IPS DF 6.9 (cell line): ENCODE results near the gene PRND.

Experiments used
- DNase-seq: peaks from one replicate; pipeline ENCODE4 v3.0.0-alpha.2; 2013; ENCODE audit warnings: low read depth, low spot score
- H3K27ac ChIP-seq: one replicate; pipeline ENCODE4 v1.5.1; 2013; ENCODE audit warnings: low read length, control low read depth
- H3K27me3 ChIP-seq: 2 replicates; pipeline ENCODE4 v1.6.1; 2013; ENCODE audit warnings: mild to moderate bottlenecking, low read length; ENCODE audit not compliant: control insufficient read depth, insufficient read depth
- H3K36me3 ChIP-seq: 2 replicates; pipeline ENCODE4 v1.6.1; 2013; ENCODE audit warnings: low read length; ENCODE audit not compliant: control insufficient read depth, insufficient read depth
- H3K4me1 ChIP-seq: 2 replicates; pipeline ENCODE4 v1.6.1; 2013; ENCODE audit warnings: low read length; ENCODE audit not compliant: control insufficient read depth, insufficient read depth
- H3K4me3 ChIP-seq: 2 replicates; pipeline ENCODE4 v1.5.1; 2013; ENCODE audit warnings: mild to moderate bottlenecking, low read length
- H3K9me3 ChIP-seq: 2 replicates; pipeline ENCODE4 v1.6.1; 2013; ENCODE audit warnings: low read length, inconsistent platforms; ENCODE audit not compliant: control insufficient read depth, insufficient read depth
- WGBS: extraction: QIAGEN DNeasy Blood & Tissue Kit; methylation state at CpG from one replicate; pipeline ENCODE4 v1.1.7; 2013; ENCODE audit warnings: mixed read lengths, missing lambda C conversion rate; ENCODE audit not compliant: insufficient read length, insufficient coverage; 5-methylcytosine and 5-hydroxymethylcytosine counted together

PRND gene

GRCh38 chr20:4721719-4722118, at the start of gene PRND:
Gene PRND (plus strand): TSS chr20:4721909. CDS start chr20:4724552, 2,643 bp downstream.
- Histone ChIP-seq H3K4me3 (no peak within 1 kb of the TSS), H3K27me3 (no peaks in the 10 kb centered on the region), H3K9me3 (no peaks in the 10 kb centered on the region), H3K4me1 (peaks cover 3% of the 10 kb centered on the region; the same call in 1 of the 2 replicates), H3K27ac (no peak within 1 kb of the TSS), H3K36me3 (no peaks in the 10 kb centered on the region)
- no peak for DNase-seq
- WGBS, result no CpG with 5 or more reads among the region's 8 CpGs

- H3K4me1 ChIP-seq, result peaks cover 2% of the 10 kb centered on the region; the same call in 1 of the 2 replicates
- no CpG with 5 or more reads among the region's 5 CpGs for WGBS
- H3K27me3 ChIP-seq, result no peaks in the 10 kb centered on the region
- no peak overlapping the region for H3K4me3 ChIP-seq
- H3K36me3 ChIP-seq, result no peaks in the 10 kb centered on the region
- no peak for DNase-seq
- no peaks in the 10 kb centered on the region for H3K9me3 ChIP-seq
- H3K27ac ChIP-seq, result no peak overlapping the region
Measured at GRCh38 chr20:4672948-4673347, 48.8 kb upstream of the PRND start.

GRCh38 chr20:4673371-4674001, 48.2 kb upstream of the PRND start:
- Histone ChIP-seq H3K27me3 (no peaks in the 10 kb centered on the region), H3K9me3 (no peaks in the 10 kb centered on the region), H3K4me1 (peaks cover 2% of the 10 kb centered on the region; the same call in 1 of the 2 replicates), H3K27ac (no peak overlapping the region), H3K36me3 (no peaks in the 10 kb centered on the region), H3K4me3 (no peak overlapping the region)
- DNase-seq, result no peak
- WGBS, result no CpG with 5 or more reads among the region's 5 CpGs

- Histone ChIP-seq H3K9me3 (no peaks in the 10 kb centered on the region), H3K4me3 (no peak overlapping the region)
- DNase-seq, result no peak
Measured at GRCh38 chr20:4674672-4675071, 47.0 kb upstream of the PRND start.

GRCh38 chr20:4677846-4678245, 43.9 kb upstream of the PRND start:
- H3K4me3 ChIP-seq, result no peak overlapping the region
- no peaks in the 10 kb centered on the region for H3K27me3 ChIP-seq
- no peak overlapping the region for H3K27ac ChIP-seq
- WGBS, result no CpG with 5 or more reads among the region's 2 CpGs
- H3K9me3 ChIP-seq, result no peaks in the 10 kb centered on the region
- no peaks in the 10 kb centered on the region for H3K36me3 ChIP-seq
- DNase-seq, result no peak
- peaks cover 1% of the 10 kb centered on the region for H3K4me1 ChIP-seq

More at GRCh38 chr20:4674672-4675071, 47.0 kb upstream of the PRND start:
- H3K27ac ChIP-seq, result no peak overlapping the region
- H3K4me1 ChIP-seq, result peaks cover 2% of the 10 kb centered on the region
- no peaks in the 10 kb centered on the region for H3K27me3 ChIP-seq
- H3K36me3 ChIP-seq, result no peaks in the 10 kb centered on the region

- Histone ChIP-seq H3K9me3 (no peaks in the 10 kb centered on the region), H3K4me1 (peaks cover 1% of the 10 kb centered on the region), H3K27ac (no peak overlapping the region), H3K36me3 (no peaks in the 10 kb centered on the region), H3K27me3 (no peaks in the 10 kb centered on the region; the same call in 1 of the 2 replicates), H3K4me3 (no peak overlapping the region)
- no peak for DNase-seq
- no CpG with 5 or more reads among the region's 6 CpGs for WGBS
Measured at GRCh38 chr20:4681401-4681800, 40.3 kb upstream of the PRND start.

- no peaks in the 10 kb centered on the region; the same call in 1 of the 2 replicates for H3K27me3 ChIP-seq
- peaks cover 1% of the 10 kb centered on the region for H3K4me1 ChIP-seq
- no peak overlapping the region for H3K27ac ChIP-seq
- H3K4me3 ChIP-seq, result no peak overlapping the region
- DNase-seq, result no peak
- no peaks in the 10 kb centered on the region for H3K36me3 ChIP-seq
- H3K9me3 ChIP-seq, result no peaks in the 10 kb centered on the region
- WGBS, result no CpG with 5 or more reads among the region's 5 CpGs
Measured at GRCh38 chr20:4681991-4682401, 39.7 kb upstream of the PRND start.

GRCh38 chr20:4682682-4683081, 39.0 kb upstream of the PRND start:
- no peaks in the 10 kb centered on the region; the same call in 1 of the 2 replicates for H3K27me3 ChIP-seq
- H3K9me3 ChIP-seq, result no peaks in the 10 kb centered on the region
- H3K27ac ChIP-seq, result no peak overlapping the region
- WGBS, result no CpG with 5 or more reads among the region's 6 CpGs
- no peak for DNase-seq
- H3K4me1 ChIP-seq, result peaks cover 3% of the 10 kb centered on the region
- no peaks in the 10 kb centered on the region for H3K36me3 ChIP-seq
- H3K4me3 ChIP-seq, result no peak overlapping the region

GRCh38 chr20:4683261-4683660, 38.4 kb upstream of the PRND start:
- no CpG with 5 or more reads among the region's 2 CpGs for WGBS
- Histone ChIP-seq H3K9me3 (no peaks in the 10 kb centered on the region), H3K4me3 (no peak overlapping the region), H3K27me3 (no peaks in the 10 kb centered on the region; the same call in 1 of the 2 replicates), H3K36me3 (no peaks in the 10 kb centered on the region), H3K27ac (no peak overlapping the region), H3K4me1 (peaks cover 3% of the 10 kb centered on the region)
- no peak for DNase-seq

GRCh38 chr20:4684837-4685413, 36.8 kb upstream of the PRND start:
- H3K4me1 ChIP-seq, result peaks cover 3% of the 10 kb centered on the region; the same call in 1 of the 2 replicates
- H3K36me3 ChIP-seq, result no peaks in the 10 kb centered on the region
- H3K9me3 ChIP-seq, result no peaks in the 10 kb centered on the region
- no CpG with 5 or more reads among the region's 6 CpGs for WGBS
- H3K27ac ChIP-seq, result no peak overlapping the region
- H3K4me3 ChIP-seq, result no peak overlapping the region
- no peak for DNase-seq
- H3K27me3 ChIP-seq, result no peaks in the 10 kb centered on the region; the same call in 1 of the 2 replicates

- H3K4me3 ChIP-seq, result peak overlapping the region; percentile 63; the same call in 1 of the 2 replicates
- no peaks in the 10 kb centered on the region for H3K9me3 ChIP-seq
- no peaks in the 10 kb centered on the region; the same call in 1 of the 2 replicates for H3K27me3 ChIP-seq
- no peak overlapping the region for H3K27ac ChIP-seq
- DNase-seq, result no peak
- peaks cover 2% of the 10 kb centered on the region; the same call in 1 of the 2 replicates for H3K4me1 ChIP-seq
- WGBS, result no CpG with 5 or more reads among the region's 8 CpGs
- no peaks in the 10 kb centered on the region for H3K36me3 ChIP-seq
Measured at GRCh38 chr20:4685923-4686221, 35.8 kb upstream of the PRND start.
